Keratinocyte (primary cell): ENCODE data around the gene FAM193B. TPM values are rescaled to one million over a fixed set of nuclear protein-coding genes. Genes with fewer than 3 reads are reported as not detected.
A peak's percentile ranks its signal among the peaks of the same experiment; 100 is the strongest.

Source experiments
- DNase-seq: peaks from one replicate; pipeline ENCODE4 v3.0.0-alpha.2; 2011; ENCODE audit warnings: low read depth, missing footprints, low spot score
- FAIRE-seq: peaks from 2 replicates; lab custom pipeline; 2011; peaks lifted over from hg19 to GRCh38; lab: Jason Lieb, UNC
- H2AFZ ChIP-seq: 2 replicates; pipeline ENCODE4 v1.6.0; 2012; ENCODE audit warnings: low read length, control low read depth, inconsistent platforms; ENCODE audit not compliant: control insufficient read depth
- H3K27ac ChIP-seq: 2 replicates; pipeline ENCODE4 v1.5.1; 2011; ENCODE audit warnings: low read length; ENCODE audit not compliant: control insufficient read depth, insufficient read depth
- H3K27me3 ChIP-seq: 3 replicates; pipeline ENCODE4 v1.6.0; 2011; ENCODE audit warnings: low read length; ENCODE audit not compliant: control insufficient read depth, insufficient read depth; ENCODE audit errors: extremely low read depth
- H3K36me3 ChIP-seq, 2 experiments: 2 replicates in 1 of 2; 3 replicates in 1 of 2; pipeline ENCODE4 v1.5.1; 2011; ENCODE audit warnings: low read length in 2 of 2, mild to moderate bottlenecking in 1 of 2; ENCODE audit not compliant: control insufficient read depth in 2 of 2, insufficient read depth in 2 of 2; ENCODE audit errors: extremely low read depth in 1 of 2
- H3K4me1 ChIP-seq: 3 replicates; pipeline ENCODE4 v1.5.1; 2011; ENCODE audit warnings: low read length; ENCODE audit not compliant: control insufficient read depth, insufficient read depth; ENCODE audit errors: extremely low read depth
- H3K4me2 ChIP-seq: 3 replicates; pipeline ENCODE4 v1.6.0; 2011; ENCODE audit warnings: low read depth, low read length; ENCODE audit not compliant: control insufficient read depth, insufficient read depth; ENCODE audit errors: extremely low read depth
- H3K4me3 ChIP-seq, 3 experiments: fragments of 200-600 bp in 1 of 3; sonication (generic) in 1 of 3; 2 replicates in 2 of 3; 3 replicates in 1 of 3; pipeline ENCODE4 v1.5.1; 2011 to 2016; ENCODE audit warnings: low read length in 3 of 3, mild to moderate bottlenecking in 3 of 3, control low read depth in 2 of 3, inconsistent platforms in 1 of 3, low read depth in 1 of 3, mixed read lengths in 1 of 3, mixed run types in 1 of 3, moderate library complexity in 1 of 3; ENCODE audit not compliant: control insufficient read depth in 2 of 3, insufficient read depth in 2 of 3; ENCODE audit errors: extremely low read depth in 1 of 3
- H3K79me2 ChIP-seq: 2 replicates; pipeline ENCODE4 v1.6.0; 2012; ENCODE audit warnings: low read length; ENCODE audit not compliant: control insufficient read depth, insufficient read depth
- H3K9ac ChIP-seq: 3 replicates; pipeline ENCODE4 v1.6.0; 2011; ENCODE audit warnings: low read length; ENCODE audit not compliant: control insufficient read depth, insufficient read depth; ENCODE audit errors: extremely low read depth
- H3K9me1 ChIP-seq: 3 replicates; pipeline ENCODE4 v1.6.0; 2011; ENCODE audit warnings: low read length; ENCODE audit not compliant: control insufficient read depth, insufficient read depth; ENCODE audit errors: extremely low read depth
- H3K9me3 ChIP-seq: 2 replicates; pipeline ENCODE4 v1.5.1; 2012; ENCODE audit warnings: low read depth, low read length; ENCODE audit not compliant: control insufficient read depth
- H4K20me1 ChIP-seq: 3 replicates; pipeline ENCODE4 v1.6.0; 2011; ENCODE audit warnings: low read length; ENCODE audit not compliant: control insufficient read depth, insufficient read depth; ENCODE audit errors: extremely low read depth
- EZH2 ChIP-seq: IDR thresholded peaks from one replicate; pipeline ENCODE4 v1.6.1; 2012; ENCODE audit warnings: inconsistent platforms, mild to moderate bottlenecking, low read length, moderate library complexity
- dilution Hi-C: fragments of 300-500 bp; cut with MboI; formaldehyde crosslinking; loops from one replicate; pipeline ENCODE4 v1.7.0; 2020; ENCODE audit warnings: low sequenced_read_pairs; ENCODE audit not compliant: extremely low pct_ligation_motif_present
- polyA plus RNA-seq, 5 experiments: library from polyadenylated mRNA; depleted of rRNA in 3 of 5; stranded (reverse) in 3 of 5; stranded (forward) in 1 of 5; unstranded in 1 of 5; fragments of >200 nt; gene quantifications; 1 replicate in 1 of 5; 2 replicates in 3 of 5; 3 replicates in 1 of 5; pipeline versions ENCODE4 v1.2.1 to v1.2.3, GENCODE V29; 2011 to 2012; ENCODE audit warnings: missing spikeins in 2 of 5, low read depth in 1 of 5, low replicate concordance in 1 of 5
- TF ChIP-seq, protein P1 (sequence below), 3 experiments: IDR thresholded peaks in 1 of 3; conservative IDR thresholded peaks in 1 of 3; optimal IDR thresholded peaks in 1 of 3; 2 replicates in 2 of 3; 3 replicates in 1 of 3; pipeline versions ENCODE3 to v1.5.1; 2011; ENCODE audit warnings: low read length in 3 of 3, mild to moderate bottlenecking in 3 of 3, moderate library complexity in 2 of 3, control low read depth in 1 of 3, inconsistent platforms in 1 of 3; ENCODE audit not compliant: insufficient read depth in 2 of 3; ENCODE audit errors: extremely low read depth in 1 of 3

Gene FAM193B
- polyA plus RNA-seq, 1 donor (not counting 4 experiments of a cell fraction or from before 2014, with no cell fraction given) = 27.5 TPM

DNA sequence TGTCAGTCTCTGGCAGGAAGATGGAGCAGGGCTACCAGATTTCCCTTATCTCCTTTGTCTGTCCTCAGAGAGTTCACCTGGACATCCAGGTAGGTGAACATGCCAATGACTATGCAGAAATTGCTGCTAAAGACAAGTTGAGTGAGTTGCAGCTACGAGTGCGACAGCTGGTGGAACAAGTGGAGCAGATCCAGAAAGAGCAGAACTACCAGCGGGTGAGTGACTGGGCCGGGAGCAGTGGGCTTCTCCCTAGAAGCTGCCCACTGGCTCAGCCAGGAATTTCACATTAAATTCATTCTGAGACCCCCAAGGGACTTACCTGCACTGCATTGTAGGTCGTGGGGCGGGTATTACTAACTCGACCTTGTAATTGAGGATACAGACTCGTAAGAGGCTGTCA lies 39.7 kb upstream of the FAM193B start:
- Histone ChIP-seq H3K4me1 (peaks cover 6% of the 10 kb centered on the region), H4K20me1 (no peaks in the 10 kb centered on the region), H3K4me3 (no peak overlapping the region), H3K27ac (no peak overlapping the region), H3K9ac (no peak overlapping the region), H3K9me1 (no peaks in the 10 kb centered on the region), H3K27me3 (no peaks in the 10 kb centered on the region), H3K79me2 (peaks cover 27% of the 10 kb centered on the region), H2AFZ (no peak overlapping the region), H3K36me3 (peaks cover 36% of the 10 kb centered on the region in 2 experiments), H3K9me3 (no peaks in the 10 kb centered on the region), H3K4me2 (no peak overlapping the region)
- dilution Hi-C loops = no loop called here
- FAIRE-seq (no peak), DNase-seq (no peak)
- TF ChIP-seq EZH2 = no peak
- TF ChIP-seq, protein P1, sequence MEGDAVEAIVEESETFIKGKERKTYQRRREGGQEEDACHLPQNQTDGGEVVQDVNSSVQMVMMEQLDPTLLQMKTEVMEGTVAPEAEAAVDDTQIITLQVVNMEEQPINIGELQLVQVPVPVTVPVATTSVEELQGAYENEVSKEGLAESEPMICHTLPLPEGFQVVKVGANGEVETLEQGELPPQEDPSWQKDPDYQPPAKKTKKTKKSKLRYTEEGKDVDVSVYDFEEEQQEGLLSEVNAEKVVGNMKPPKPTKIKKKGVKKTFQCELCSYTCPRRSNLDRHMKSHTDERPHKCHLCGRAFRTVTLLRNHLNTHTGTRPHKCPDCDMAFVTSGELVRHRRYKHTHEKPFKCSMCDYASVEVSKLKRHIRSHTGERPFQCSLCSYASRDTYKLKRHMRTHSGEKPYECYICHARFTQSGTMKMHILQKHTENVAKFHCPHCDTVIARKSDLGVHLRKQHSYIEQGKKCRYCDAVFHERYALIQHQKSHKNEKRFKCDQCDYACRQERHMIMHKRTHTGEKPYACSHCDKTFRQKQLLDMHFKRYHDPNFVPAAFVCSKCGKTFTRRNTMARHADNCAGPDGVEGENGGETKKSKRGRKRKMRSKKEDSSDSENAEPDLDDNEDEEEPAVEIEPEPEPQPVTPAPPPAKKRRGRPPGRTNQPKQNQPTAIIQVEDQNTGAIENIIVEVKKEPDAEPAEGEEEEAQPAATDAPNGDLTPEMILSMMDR (optimal IDR thresholded peaks at IDR 0.05 in 1 of 3, IDR thresholded peaks at IDR 0.05 in 1 of 3, conservative IDR thresholded peaks at IDR 0.05 in 1 of 3; ENCODE audit: extremely low read depth in 1 of 3, insufficient read depth in 2 of 3, low read length in 3 of 3) = no peak

DNA sequence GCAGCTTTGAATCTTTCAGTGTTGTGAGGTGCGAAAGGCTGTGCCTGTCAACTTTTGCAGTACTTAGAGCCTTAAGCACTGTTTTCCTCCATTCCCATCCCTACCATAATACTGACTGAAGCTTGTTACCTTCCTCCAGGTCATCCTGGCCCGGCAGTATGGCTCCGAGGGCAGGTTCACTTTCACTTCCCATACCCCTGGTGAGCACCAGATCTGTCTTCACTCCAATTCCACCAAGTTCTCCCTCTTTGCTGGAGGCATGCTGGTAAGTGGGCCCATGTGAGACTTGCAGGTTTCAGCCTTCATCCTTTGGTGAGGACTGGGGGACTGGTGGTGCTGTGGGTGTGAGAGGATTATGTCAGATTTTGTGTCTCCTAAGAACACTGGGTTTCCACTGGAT lies 39.1 kb upstream of the FAM193B start:
- DNase-seq = no peak
- H3K79me2 ChIP-seq = peaks cover 27% of the 10 kb centered on the region
- dilution Hi-C loops = no loop called here
- peaks cover 6% of the 10 kb centered on the region for H3K4me1 ChIP-seq
- peak overlapping the region in 1 of 3 experiments; percentile 83 for H3K4me3 ChIP-seq
- H3K27ac ChIP-seq = no peak overlapping the region
- peak overlapping the region; percentile 68 for H3K4me2 ChIP-seq
- no peaks in the 10 kb centered on the region for H4K20me1 ChIP-seq
- no peak for FAIRE-seq
- H3K27me3 ChIP-seq = no peaks in the 10 kb centered on the region
- no peak overlapping the region for H3K9ac ChIP-seq
- H2AFZ ChIP-seq = no peak overlapping the region
- no peaks in the 10 kb centered on the region for H3K9me3 ChIP-seq
- TF ChIP-seq, protein P1 (optimal IDR thresholded peaks at IDR 0.05 in 1 of 3, IDR thresholded peaks at IDR 0.05 in 1 of 3, conservative IDR thresholded peaks at IDR 0.05 in 1 of 3; ENCODE audit: extremely low read depth in 1 of 3, insufficient read depth in 2 of 3, low read length in 3 of 3) = no peak
- no peak for TF ChIP-seq EZH2
- peaks cover 36% of the 10 kb centered on the region in 2 experiments for H3K36me3 ChIP-seq
- no peaks in the 10 kb centered on the region for H3K9me1 ChIP-seq
